PC-9 (cell line): ENCODE data around the gene TUBA4A. TPM values are rescaled to one million over a fixed set of nuclear protein-coding genes. Genes with fewer than 3 reads are reported as not detected.

Source experiments
- BruUV-seq: library from RNA; stranded (reverse); fragments of 400-500 nt; replicated peaks from 2 replicates; lab custom pipeline; 2021; lab: Mats Ljungman, UMichigan
- CTCF ChIA-PET: fragments of 300-600 bp; sonication (Branson Sonifier 250); formaldehyde crosslinking; loops from one replicate; lab custom pipeline; 2022; ENCODE audit warnings: antibody characterized with exemption; lab: Charles Lee
- POLR2A ChIA-PET: fragments of 300-600 bp; sonication (Branson Sonifier 250); formaldehyde crosslinking; loops from one replicate; lab custom pipeline; 2022; ENCODE audit warnings: antibody characterized with exemption; ENCODE audit not compliant: unreplicated experiment; lab: Charles Lee
- DNase-seq, 2 experiments: peaks; one replicate each; pipeline versions ENCODE4 v3.0.0 to v3.0.0-alpha.2; 2015 to 2022; ENCODE audit warnings: mixed read lengths in 1 of 2
- H2AFZ ChIP-seq: fragments of 200-600 bp; sonication (generic); 2 replicates; pipeline ENCODE4 v1.8.1; 2017; ENCODE audit warnings: antibody characterized with exemption
- H3F3A ChIP-seq: fragments of 200-600 bp; sonication (generic); 2 replicates; pipeline ENCODE4 v1.8.1; 2017; ENCODE audit warnings: antibody characterized with exemption, mild to moderate bottlenecking, low read depth; ENCODE audit not compliant: insufficient read depth
- H3K27ac ChIP-seq: fragments of 200-600 bp; sonication (generic); 2 replicates; pipeline ENCODE4 v1.6.1; 2016; ENCODE audit warnings: mixed run types
- H3K27me3 ChIP-seq: fragments of 200-600 bp; sonication (generic); 2 replicates; pipeline ENCODE4 v1.6.1; 2016; ENCODE audit warnings: low read depth, mixed run types; ENCODE audit not compliant: insufficient read depth
- H3K36me3 ChIP-seq: fragments of 200-600 bp; sonication (generic); 2 replicates; pipeline ENCODE4 v1.6.1; 2016; ENCODE audit warnings: low read depth, mixed run types
- H3K4me1 ChIP-seq: fragments of 200-600 bp; sonication (generic); replicated peaks from 2 replicates; pipeline ENCODE4 v1.6.1; 2016; ENCODE audit warnings: mixed run types; ENCODE audit not compliant: insufficient read depth
- H3K4me2 ChIP-seq: fragments of 200-600 bp; sonication (generic); 2 replicates; pipeline ENCODE4 v1.6.1; 2017; ENCODE audit warnings: mixed run types
- H3K4me3 ChIP-seq: fragments of 200-600 bp; sonication (generic); 2 replicates; pipeline ENCODE4 v1.6.1; 2016; ENCODE audit warnings: mixed run types
- H3K79me2 ChIP-seq: fragments of 200-600 bp; sonication (generic); 2 replicates; pipeline ENCODE4 v1.6.1; 2017; ENCODE audit warnings: low read depth, mixed run types
- H3K9me2 ChIP-seq: fragments of 200-600 bp; sonication (generic); 2 replicates; pipeline ENCODE4 v1.8.1; 2017; ENCODE audit warnings: mild to moderate bottlenecking; ENCODE audit not compliant: insufficient read depth
- H3K9me3 ChIP-seq: fragments of 200-600 bp; sonication (generic); 2 replicates; pipeline ENCODE4 v1.8.1; 2016; ENCODE audit warnings: low read depth; ENCODE audit not compliant: insufficient read depth
- H4K20me1 ChIP-seq: fragments of 200-600 bp; sonication (generic); 2 replicates; pipeline ENCODE4 v1.8.1; 2017; ENCODE audit not compliant: insufficient read depth
- CTCF ChIP-seq: fragments of 200-600 bp; sonication (generic); conservative IDR thresholded peaks from 2 replicates; pipeline ENCODE4 v1.6.1; 2017; ENCODE audit warnings: mixed run types, antibody characterized with exemption, mild to moderate bottlenecking, moderate library complexity
- EZH2 ChIP-seq: fragments of 200-600 bp; sonication (generic); IDR thresholded peaks from 2 replicates; pipeline ENCODE4 v1.8.0; 2017; ENCODE audit warnings: antibody characterized with exemption, low read depth
- intact Hi-C: fragments of 100-400 bp; cut with micrococcal nuclease; formaldehyde crosslinking; loops from one replicate; pipeline ENCODE4 v1.10.0; 2022; ENCODE audit not compliant: unreplicated experiment
- total RNA-seq: library from RNA; stranded (reverse); gene quantifications from 2 replicates; pipeline ENCODE4 v1.2.3, GENCODE V29; 2021

The TUBA4A gene
- total RNA-seq, 1 experiment from 2014 or later: 157 TPM

DNA sequence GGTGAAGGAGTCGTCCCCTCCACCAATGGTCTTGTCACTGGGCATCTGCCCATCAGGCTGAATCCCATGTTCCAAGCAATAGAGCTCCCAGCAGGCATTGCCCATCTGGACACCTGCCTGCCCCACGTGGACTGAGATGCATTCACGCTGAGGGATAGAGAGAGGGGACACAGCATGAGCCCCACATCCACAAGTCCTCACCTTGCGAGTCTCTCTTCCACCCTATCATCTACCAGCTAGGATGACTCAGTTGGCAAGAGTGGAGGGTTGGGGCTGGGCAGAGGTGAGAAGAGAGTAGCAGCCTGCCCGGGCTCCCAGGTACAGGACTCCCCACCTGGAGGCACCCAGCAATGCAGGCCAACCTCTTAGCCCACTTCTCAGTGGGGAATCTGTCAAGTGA, 1.6 kb downstream of the TUBA4A start:
- peaks cover 36% of the 10 kb centered on the region for H3K79me2 ChIP-seq
- CTCF ChIA-PET: interaction anchor here (0.7 kb wide), 2 partner anchors 27 to 64 kb away, joined by 3 to 4 read pairs; partner anchors contain the start of gene DNAJB2
- intact Hi-C loops: no loop called here
- no peaks in the 10 kb centered on the region for H3K27me3 ChIP-seq
- H3K9me3 ChIP-seq: no peaks in the 10 kb centered on the region
- H3K4me3 ChIP-seq: peak overlapping the region; percentile 87; the same call in 1 of the 2 replicates
- H4K20me1 ChIP-seq: no peaks in the 10 kb centered on the region
- peak overlapping the region; percentile 84 for H3K4me2 ChIP-seq
- no TSS peak for BruUV-seq
- TF ChIP-seq EZH2: no peak
- TF ChIP-seq CTCF: no peak
- H3F3A ChIP-seq: peaks cover 44% of the 10 kb centered on the region
- DNase-seq: peak in 1 of 2 experiments; percentile 39
- peaks cover 64% of the 10 kb centered on the region for H3K4me1 ChIP-seq
- no peaks in the 10 kb centered on the region for H3K9me2 ChIP-seq
- POLR2A ChIA-PET: interaction anchor here (0.6 to 0.7 kb wide), 2 partner anchors 28 to 126 kb away, joined by 3 to 10 read pairs; no protein-coding TSS in a partner anchor
- H2AFZ ChIP-seq: no peak overlapping the region
- H3K36me3 ChIP-seq: 0 out of 2 replicates have a peak, but pooled peaks cover 9% of the 10 kb centered on the region
- H3K27ac ChIP-seq: no peak overlapping the region

GRCh38 chr2:219251656-219252055, 2.1 kb downstream of the TUBA4A start:
- peak overlapping the region; percentile 84; the same call in 1 of the 2 replicates for H3K4me2 ChIP-seq
- CTCF ChIA-PET: interaction anchor here (0.6 to 0.7 kb wide), 2 partner anchors 43 to 65 kb away, joined by 3 to 4 read pairs; no protein-coding TSS in a partner anchor
- H4K20me1 ChIP-seq: no peaks in the 10 kb centered on the region
- no peak overlapping the region for H2AFZ ChIP-seq
- 0 out of 2 replicates have a peak overlapping the region, but pooled peaks have one; percentile 87 for H3K4me3 ChIP-seq
- H3K27ac ChIP-seq: no peak overlapping the region
- H3K36me3 ChIP-seq: 0 out of 2 replicates have a peak, but pooled peaks cover 9% of the 10 kb centered on the region
- no peak for DNase-seq
- peaks cover 41% of the 10 kb centered on the region for H3K79me2 ChIP-seq
- H3F3A ChIP-seq: peaks cover 44% of the 10 kb centered on the region
- peaks cover 65% of the 10 kb centered on the region for H3K4me1 ChIP-seq
- no peaks in the 10 kb centered on the region for H3K27me3 ChIP-seq
- BruUV-seq: no TSS peak
- no peaks in the 10 kb centered on the region for H3K9me3 ChIP-seq
- intact Hi-C loops: no loop called here
- H3K9me2 ChIP-seq: no peaks in the 10 kb centered on the region
- TF ChIP-seq CTCF: no peak
- no peak for TF ChIP-seq EZH2
- POLR2A ChIA-PET: interaction anchor here (0.6 kb wide), 1 partner anchor 29 kb away, joined by 3 read pairs; no protein-coding TSS in a partner anchor

DNA sequence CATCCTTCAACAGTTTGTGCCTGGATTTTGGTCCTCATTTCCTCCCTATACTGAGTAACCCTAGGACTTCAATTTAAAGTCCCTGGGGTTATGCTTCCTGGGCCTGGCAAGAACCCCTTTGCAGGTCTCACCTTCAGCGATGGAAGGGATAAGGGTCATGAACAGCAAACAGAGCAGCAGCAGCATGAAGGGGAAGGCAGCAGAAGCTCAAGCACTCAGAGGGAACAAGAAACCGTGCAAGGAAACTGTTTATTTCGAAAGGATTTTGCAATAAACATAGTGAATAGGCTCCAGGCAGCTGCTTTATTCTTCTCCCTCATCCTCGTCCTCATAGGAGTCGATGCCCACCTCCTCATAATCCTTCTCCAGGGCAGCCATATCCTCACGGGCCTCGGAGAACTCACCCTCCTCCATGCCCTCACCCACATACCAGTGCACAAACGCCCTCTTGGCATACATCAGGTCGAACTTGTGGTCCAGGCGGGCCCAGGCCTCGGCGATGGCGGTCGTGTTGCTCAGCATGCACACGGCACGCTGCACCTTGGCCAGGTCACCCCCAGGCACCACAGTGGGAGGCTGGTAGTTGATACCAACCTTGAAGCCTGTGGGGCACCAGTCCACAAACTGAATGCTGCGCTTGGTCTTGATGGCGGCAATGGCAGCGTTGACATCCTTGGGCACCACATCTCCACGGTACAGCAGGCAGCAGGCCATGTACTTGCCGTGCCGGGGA, 3.5 kb downstream of the TUBA4A start:
- DNase-seq: no peak
- CTCF ChIA-PET: interaction anchor here (0.8 to 1.1 kb wide), 2 partner anchors 45 to 273 kb away, joined by 3 to 13 read pairs; no protein-coding TSS in a partner anchor
- POLR2A ChIA-PET: interaction anchor here (0.6 to 1.6 kb wide), 3 partner anchors 12 to 43 kb away, joined by 4 to 15 read pairs (median 6); partner anchors contain the start of gene DNAJB2
- peak overlapping the region; percentile 78 for H3K27ac ChIP-seq
- no peaks in the 10 kb centered on the region for H3K9me2 ChIP-seq
- peaks cover 70% of the 10 kb centered on the region for H3K4me1 ChIP-seq
- no peak overlapping the region for H2AFZ ChIP-seq
- H3F3A ChIP-seq: peaks cover 44% of the 10 kb centered on the region
- H3K36me3 ChIP-seq: 0 out of 2 replicates have a peak, but pooled peaks cover 9% of the 10 kb centered on the region
- no peaks in the 10 kb centered on the region for H3K27me3 ChIP-seq
- intact Hi-C loops: no loop called here
- peak overlapping the region; percentile 21; the same call in 1 of the 2 replicates for H3K4me3 ChIP-seq
- H4K20me1 ChIP-seq: no peaks in the 10 kb centered on the region
- peaks cover 53% of the 10 kb centered on the region for H3K79me2 ChIP-seq
- TF ChIP-seq CTCF: no peak
- no peak for TF ChIP-seq EZH2
- peak overlapping the region; percentile 73 for H3K4me2 ChIP-seq
- no peaks in the 10 kb centered on the region for H3K9me3 ChIP-seq
- no TSS peak for BruUV-seq
